ENCODE results near the gene CCDC137.

Gene CCDC137

DNA sequence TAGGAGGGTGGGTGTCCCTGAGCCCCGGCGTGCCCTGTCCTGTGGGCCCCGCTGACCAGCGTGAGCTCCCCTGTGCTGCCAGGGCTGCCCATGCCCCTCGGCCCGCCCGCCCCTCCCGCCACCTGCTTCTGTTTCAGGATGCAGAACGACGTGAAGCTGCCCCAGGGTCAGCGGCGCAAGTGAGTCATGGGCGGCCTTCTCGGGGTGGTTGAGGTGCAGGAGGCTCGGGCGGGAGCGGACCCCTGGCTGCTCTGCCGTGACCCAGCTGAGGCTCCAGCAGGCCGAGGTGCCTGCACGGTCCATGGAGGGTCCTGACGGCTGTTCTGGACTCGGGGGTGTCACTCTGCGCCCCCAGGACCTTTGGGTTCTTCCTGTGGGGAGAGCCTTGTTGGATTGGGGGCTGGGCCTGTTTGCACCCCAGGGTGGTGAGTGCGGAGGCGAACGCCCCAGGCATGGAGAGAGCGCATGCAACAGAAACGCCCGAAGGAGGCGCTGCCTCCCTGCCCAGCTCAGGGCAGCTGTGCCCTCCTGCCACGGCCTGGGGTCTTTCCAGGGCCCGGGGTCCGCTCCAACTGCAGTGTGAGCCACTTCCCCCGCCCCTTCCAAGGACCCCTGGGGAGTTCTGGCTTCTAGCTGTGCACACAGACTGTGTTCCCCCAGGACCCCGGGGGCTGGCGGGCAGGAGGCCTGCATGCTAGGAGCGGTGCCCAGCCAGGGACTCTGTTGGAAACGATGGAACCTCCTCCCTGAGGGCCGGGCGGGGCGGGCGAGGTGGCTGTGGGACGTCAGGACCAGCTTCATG lies 49.5 kb downstream of the CCDC137 start:
- no peak for DNase-seq (ENCODE audit: low read depth in 2 of 2)

DNA sequence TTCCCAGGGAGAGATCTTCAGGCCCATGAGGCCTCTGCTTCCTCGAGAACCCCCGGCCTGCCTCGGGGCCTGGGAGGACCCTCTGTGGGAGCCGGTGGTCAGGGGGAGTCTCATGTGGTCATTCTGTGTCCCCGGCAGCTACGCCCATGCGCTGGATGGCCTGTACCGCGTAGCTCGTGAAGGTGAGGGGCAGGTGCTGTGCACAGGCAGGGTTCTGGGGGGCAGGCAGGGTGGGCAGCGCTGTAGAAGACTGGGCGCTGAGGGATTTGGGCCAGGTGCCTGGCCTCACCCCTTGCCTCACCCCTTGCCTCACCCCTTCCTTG lies 50.1 kb downstream of the CCDC137 start:
- DNase-seq (ENCODE audit: low read depth in 2 of 2) = no peak

DNA sequence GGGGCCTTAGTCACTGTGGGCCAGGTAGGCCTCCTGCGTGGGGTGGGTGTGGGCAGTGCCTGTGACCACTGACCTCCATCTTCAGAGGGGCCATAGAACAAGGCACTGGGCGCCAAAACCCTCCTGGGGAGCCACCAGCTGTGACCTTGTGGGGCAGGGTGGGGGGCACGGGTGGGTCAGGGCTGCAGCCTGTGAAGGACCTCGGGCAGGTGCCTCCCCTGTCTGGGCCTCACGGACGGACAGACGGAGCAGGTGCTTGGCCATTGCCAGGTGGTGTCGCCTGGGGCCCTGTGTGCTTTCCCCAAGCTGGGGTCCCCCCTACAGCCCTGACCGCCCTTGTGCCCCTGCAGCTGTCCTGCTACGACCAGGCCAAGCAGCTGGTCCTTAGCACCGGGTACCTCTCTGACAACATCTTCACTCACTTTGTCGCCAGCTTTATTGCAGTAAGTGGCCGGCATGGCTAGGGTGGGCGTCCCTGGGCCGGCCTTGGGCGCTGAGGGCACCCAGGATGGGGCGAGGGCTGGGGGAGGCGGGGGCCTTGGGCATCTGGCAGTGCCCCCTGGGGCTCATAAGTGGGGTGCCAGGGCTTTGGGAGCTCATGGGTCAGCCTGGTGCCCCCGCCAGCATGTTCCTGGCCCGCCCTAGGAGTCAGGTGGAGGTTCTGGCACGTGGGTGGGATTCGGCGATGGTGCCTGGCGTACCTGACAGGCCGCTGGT lies 50.7 kb downstream of the CCDC137 start:
- no peak for DNase-seq (ENCODE audit: low read depth in 2 of 2)

DNA sequence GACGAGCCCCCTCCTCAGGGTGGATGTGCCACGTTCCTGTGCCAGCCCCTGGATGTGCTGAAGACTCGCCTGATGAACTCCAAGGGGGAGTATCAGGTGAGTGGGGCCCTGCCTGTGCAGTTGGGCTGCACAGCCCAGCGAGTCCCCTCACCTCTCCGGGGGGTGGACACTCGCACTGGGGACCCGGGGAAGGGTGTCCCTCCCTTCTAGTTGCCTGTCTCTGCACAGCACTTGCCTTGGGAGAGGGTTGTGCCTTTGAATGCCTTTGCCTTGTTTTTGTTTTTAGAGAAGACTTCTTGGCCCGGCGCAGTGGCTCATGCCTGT lies 51.2 kb downstream of the CCDC137 start:
- no peak for DNase-seq (ENCODE audit: low read depth in 2 of 2)

DNA sequence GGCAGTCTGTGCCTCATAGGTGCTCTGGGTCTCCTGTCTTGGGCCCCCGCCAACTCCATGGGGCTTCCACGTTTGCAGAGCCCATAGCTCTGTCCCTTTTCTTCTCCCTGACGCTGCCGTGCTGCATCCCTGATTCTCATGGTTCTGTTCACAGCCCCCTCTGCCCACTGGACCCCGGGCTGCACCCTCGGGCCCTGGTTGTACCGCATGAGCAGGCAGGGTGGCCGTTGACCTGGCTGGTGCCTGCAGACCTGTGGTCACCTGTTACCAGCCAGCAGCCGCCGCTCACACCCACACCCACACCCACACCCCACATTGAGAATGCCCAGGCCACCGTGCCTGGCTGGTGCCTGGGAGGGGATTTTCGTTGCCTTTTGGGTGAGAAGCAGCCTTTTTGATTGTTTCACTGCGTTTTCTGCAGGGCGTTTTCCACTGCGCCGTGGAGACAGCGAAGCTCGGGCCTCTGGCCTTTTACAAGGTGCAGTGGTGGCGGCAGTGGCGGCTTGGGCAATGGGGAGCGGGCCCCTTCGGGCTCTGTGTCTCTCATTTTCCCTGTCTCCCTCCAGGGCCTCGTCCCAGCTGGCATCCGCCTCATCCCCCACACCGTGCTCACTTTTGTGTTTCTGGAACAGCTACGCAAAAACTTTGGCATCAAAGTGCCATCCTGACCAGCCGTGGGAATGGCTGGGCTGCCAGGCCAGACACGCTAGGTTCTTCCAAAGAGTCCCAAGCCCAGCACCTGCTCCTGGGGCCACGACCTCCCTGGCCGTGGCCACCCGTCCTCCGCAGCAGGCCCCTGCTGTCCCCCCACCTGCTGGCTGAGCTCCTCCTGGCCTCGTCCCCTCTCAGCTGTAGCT lies 53.1 kb downstream of the CCDC137 start:
- DNase-seq (ENCODE audit: low read depth in 2 of 2) = no peak

DNA sequence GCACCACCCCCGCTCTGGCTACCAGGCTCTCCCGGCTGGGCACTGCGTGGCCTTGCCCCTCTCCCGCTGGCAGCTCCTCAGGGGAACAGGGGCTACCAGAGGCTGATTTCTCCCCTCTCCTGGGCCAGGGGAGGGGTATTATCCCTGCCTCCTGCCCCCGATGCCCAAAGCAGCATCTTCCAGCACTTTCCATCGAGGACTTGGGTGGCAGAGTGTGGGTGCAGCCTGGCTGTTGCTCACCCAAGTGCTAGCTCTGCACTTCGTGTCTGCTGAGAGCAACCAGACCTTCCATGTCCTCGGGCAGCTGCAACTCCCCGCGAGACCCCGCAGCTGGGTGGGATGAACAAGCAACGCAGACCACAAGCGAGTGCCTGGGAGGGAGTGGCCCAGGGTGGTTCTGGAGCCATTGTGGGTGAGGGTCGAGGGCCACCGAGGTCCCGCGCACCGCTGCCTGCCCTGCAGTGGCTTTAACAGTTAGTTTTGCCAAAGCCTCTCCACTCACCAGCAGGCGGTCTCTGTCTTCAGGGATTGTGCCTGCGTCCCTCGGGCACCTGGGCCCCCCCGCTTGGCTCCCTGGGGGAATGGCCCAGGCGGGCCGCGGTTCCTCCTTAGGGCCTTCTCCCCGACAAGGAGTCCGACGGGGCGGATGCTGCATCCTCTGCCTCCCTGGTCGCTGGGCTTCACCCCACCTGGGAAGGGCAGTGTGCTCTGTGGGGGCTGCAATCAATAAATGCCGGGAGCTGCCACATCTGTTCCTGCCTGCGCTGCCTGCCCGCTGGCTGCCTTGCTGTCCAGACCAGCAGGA lies 53.9 kb downstream of the CCDC137 start:
- DNase-seq (ENCODE audit: low read depth in 2 of 2) = no peak

DNA sequence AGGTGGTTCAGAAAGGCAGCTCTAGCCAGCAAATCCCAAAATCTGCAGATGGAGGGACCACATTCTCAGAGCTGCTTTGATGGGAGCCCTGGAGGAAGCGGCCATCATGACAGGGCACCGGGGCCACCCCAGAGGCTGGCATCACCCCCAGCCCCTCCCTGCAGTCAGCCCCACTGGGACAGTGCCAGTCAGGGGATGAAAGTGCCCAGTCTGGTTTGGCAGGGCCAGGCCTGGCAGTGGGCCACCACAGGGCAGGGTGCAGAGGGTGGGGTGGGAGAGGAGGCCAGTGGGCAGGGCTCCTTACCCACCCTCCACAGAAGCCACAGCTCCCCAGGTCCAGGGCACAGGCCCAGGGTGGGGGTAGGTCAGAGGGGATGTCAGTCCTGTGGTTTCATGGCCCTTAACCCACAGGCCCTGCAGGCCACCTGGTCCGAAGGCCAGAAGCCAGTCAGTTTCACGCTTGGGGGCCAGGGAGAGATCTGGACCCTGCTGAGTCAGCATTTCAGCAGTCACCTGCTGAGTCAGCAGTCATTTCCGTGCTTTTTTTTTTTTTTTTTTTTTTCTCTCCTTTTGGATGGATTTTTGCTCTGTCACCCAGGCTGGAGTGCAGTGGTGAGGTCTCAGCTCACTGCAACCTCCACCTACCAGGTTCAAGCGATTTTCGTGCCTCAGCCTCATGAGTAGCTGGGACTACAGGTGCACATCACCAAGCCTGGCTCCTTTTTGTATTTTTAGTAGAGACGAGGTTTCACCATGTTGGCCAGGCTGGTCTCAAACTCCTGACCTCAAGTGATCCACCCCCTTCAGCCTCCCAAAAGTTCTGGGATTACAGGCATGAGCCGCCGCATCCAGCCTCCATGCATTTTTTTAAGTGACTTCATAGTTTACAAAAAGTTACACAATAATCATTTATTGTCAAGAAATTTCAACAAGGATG lies 55.9 kb downstream of the CCDC137 start:
- DNase-seq (ENCODE audit: low read depth in 2 of 2) = no peak
